Neutrophil (primary cell): ENCODE measurements around the gene DBNL.

Experiments used
- H3K27ac ChIP-seq: fragments of 200-600 bp; sonication (generic); 2 replicates; pipeline ENCODE4 v1.5.1; 2016; ENCODE audit warnings: mild to moderate bottlenecking, moderate library complexity
- H3K27me3 ChIP-seq: fragments of 200-600 bp; sonication (generic); 2 replicates; pipeline ENCODE4 v1.6.0; 2016; ENCODE audit warnings: mild to moderate bottlenecking
- H3K36me3 ChIP-seq: fragments of 200-600 bp; sonication (generic); 2 replicates; pipeline ENCODE4 v1.5.1; 2017
- H3K4me1 ChIP-seq, 2 experiments: fragments of 200-600 bp in 1 of 2; sonication (generic) in 1 of 2; 1 replicate in 1 of 2; 2 replicates in 1 of 2; pipeline versions ENCODE4 v1.5.1 to v1.6.1; 2013 to 2016; ENCODE audit warnings: low read depth in 1 of 2, low read length in 1 of 2, mild to moderate bottlenecking in 1 of 2, moderate library complexity in 1 of 2; ENCODE audit not compliant: control insufficient read depth in 1 of 2, insufficient read depth in 1 of 2
- H3K4me3 ChIP-seq, 2 experiments: fragments of 200-600 bp in 1 of 2; sonication (generic) in 1 of 2; 1 replicate in 1 of 2; 2 replicates in 1 of 2; pipeline ENCODE4 v1.5.1; 2013 to 2016; ENCODE audit warnings: low read depth in 1 of 2, low read length in 1 of 2, mild to moderate bottlenecking in 1 of 2, moderate library complexity in 1 of 2
- H3K9me3 ChIP-seq: fragments of 200-600 bp; sonication (generic); 2 replicates; pipeline ENCODE4 v1.5.1; 2016
- TF ChIP-seq, protein P1 (sequence below): fragments of 200-600 bp; sonication (generic); IDR thresholded peaks from 2 replicates; pipeline ENCODE4 v1.5.1; 2016; ENCODE audit warnings: antibody characterized with exemption

Gene DBNL

DNA sequence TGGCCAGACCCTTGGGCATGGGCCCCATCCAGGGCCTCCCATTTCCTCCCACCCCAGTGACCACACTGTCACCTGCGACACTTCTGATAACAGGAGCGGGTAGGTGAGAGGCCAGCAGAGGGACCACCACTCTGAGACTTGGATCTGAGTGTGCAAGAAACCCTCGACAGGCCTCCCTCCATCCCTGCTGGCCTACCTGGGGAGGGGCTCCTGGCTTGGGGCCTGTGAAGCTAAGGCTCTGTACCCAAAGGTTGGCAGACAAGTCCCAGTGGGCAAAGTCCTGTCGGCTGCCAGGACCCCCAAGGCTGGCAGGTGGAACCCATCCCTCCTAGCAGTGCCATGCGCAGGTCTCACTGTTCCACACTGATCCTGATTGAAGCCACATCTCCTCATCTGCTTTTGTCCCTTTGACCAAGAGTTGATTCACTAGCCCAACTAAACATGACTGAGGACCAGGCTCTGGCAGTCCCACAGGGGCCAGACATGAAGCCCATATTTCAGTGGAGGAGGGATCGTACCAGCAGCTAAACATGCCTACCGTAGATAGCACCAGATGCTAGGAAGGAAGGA, 22.1 kb downstream of the DBNL start:
- H3K4me1 ChIP-seq: peaks cover 0 to 6% of the 10 kb centered on the region in 2 experiments
- no peak overlapping the region for H3K4me3 ChIP-seq
- H3K27me3 ChIP-seq: no peaks in the 10 kb centered on the region
- TF ChIP-seq, protein P1, sequence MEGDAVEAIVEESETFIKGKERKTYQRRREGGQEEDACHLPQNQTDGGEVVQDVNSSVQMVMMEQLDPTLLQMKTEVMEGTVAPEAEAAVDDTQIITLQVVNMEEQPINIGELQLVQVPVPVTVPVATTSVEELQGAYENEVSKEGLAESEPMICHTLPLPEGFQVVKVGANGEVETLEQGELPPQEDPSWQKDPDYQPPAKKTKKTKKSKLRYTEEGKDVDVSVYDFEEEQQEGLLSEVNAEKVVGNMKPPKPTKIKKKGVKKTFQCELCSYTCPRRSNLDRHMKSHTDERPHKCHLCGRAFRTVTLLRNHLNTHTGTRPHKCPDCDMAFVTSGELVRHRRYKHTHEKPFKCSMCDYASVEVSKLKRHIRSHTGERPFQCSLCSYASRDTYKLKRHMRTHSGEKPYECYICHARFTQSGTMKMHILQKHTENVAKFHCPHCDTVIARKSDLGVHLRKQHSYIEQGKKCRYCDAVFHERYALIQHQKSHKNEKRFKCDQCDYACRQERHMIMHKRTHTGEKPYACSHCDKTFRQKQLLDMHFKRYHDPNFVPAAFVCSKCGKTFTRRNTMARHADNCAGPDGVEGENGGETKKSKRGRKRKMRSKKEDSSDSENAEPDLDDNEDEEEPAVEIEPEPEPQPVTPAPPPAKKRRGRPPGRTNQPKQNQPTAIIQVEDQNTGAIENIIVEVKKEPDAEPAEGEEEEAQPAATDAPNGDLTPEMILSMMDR: no peak
- H3K27ac ChIP-seq: peak overlapping the region; percentile 54
- peaks cover 32% of the 10 kb centered on the region for H3K36me3 ChIP-seq
- no peaks in the 10 kb centered on the region for H3K9me3 ChIP-seq

DNA sequence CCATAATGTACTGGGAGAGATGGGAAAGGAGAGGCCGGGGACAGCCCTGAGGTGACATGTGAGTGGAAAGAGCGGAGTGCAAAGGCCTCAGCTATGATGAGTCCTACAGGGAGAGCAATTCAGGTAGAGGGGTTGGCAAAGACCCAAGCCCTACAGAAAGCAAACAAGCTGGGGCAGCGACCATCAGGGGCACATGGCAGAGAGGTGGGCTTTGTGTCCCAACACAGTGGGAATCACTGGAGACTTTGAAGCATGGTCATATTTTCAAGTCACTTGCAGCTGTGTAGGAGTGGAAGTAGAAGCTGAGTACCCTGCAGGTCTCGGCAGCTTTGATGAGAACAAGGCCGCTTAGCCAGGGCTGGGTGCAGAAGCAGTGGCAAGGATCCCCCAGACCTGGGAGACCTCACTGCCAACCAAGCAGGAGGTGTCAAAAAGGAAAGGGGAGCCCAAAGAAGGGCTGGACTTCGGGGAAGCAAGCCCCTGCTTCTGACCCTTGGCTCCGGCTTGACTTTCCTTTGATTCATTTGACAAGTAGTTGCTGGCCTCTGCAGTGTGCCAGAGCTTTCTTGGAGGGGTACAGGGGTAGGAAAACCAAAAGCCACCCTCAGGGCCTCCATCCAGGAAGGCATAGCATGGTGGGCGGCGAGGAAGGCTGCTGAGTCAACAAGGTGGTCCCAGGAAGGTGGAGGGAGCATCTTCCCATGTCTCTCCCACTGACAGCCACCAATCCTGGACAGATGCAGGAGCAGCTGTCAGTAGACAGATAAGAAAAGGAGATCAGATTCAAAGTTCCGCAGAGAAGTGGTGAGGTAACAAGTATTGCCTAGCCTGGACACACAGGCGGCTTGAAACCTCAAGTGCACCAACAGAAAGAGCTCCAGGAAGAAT, 22.8 kb downstream of the DBNL start:
- H3K9me3 ChIP-seq: no peaks in the 10 kb centered on the region
- H3K27ac ChIP-seq: peak overlapping the region; percentile 54
- TF ChIP-seq, protein P1: no peak

DNA sequence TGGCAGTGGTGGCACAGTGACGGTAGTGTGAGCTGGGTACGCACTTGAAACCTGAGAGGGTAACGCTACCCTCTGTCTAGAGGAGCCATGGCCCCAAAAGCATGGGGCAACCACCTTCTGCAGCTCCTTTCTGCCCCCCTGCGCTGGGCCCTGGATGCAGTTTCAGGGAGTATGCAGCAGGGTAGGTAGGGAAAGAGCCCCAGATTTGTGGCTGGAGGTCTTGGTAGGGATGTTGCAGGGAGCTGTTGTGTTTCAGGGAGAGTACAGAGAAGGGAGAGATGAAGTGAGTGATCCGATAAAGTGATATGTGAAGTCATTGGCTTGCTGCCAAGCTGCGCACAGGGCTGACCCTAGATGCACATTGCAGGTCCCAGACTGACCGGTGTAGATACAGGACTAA, 23.6 kb downstream of the DBNL start:
- Histone ChIP-seq H3K36me3 (peaks cover 23% of the 10 kb centered on the region), H3K4me1 (peaks cover under 1 to 8% of the 10 kb centered on the region in 2 experiments), H3K4me3 (no peak overlapping the region), H3K27me3 (no peaks in the 10 kb centered on the region), H3K9me3 (no peaks in the 10 kb centered on the region), H3K27ac (no peak overlapping the region)
- TF ChIP-seq, protein P1: no peak

More for the DNA sequence above, 22.8 kb downstream of the DBNL start:
- peaks cover 0 to 6% of the 10 kb centered on the region in 2 experiments for H3K4me1 ChIP-seq
- no peaks in the 10 kb centered on the region for H3K27me3 ChIP-seq
- H3K36me3 ChIP-seq: peaks cover 24% of the 10 kb centered on the region
- H3K4me3 ChIP-seq: no peak overlapping the region

DNA sequence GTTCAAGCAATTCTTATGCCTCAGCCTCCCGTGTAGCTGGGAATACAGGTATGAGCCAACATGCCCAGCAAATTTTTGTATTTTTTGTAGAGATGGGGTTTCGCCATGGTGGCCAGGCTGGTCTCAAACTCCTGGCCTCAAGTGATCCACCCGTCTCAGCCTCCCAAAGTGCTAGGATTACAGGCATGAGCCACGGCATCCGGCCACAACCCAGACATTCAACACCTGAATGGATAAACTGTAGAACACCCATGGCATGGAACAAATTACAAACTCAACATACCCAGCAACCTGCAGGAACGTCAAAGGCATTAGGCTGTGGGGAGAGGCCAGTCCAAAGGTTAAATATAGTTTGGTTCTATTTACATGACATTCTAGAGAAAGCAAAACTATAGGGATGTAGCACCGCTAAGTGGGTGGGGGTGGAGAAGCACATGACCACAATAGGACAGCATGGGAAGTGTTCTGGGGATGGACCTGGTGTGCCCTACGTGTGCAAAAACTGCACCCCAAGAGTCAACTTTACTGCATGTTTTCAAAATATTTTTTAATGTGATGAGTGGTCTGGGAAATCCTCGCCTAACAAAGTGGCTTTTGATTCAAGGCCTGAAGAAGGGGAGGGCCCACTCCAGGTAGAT, 27.3 kb downstream of the DBNL start:
- Histone ChIP-seq H3K27ac (peak overlapping the region; percentile 94), H3K4me1 (peaks cover 25 to 27% of the 10 kb centered on the region in 2 experiments), H3K36me3 (peaks cover 34% of the 10 kb centered on the region), H3K9me3 (no peaks in the 10 kb centered on the region), H3K4me3 (no peak overlapping the region), H3K27me3 (no peaks in the 10 kb centered on the region)
- TF ChIP-seq, protein P1: no peak

DNA sequence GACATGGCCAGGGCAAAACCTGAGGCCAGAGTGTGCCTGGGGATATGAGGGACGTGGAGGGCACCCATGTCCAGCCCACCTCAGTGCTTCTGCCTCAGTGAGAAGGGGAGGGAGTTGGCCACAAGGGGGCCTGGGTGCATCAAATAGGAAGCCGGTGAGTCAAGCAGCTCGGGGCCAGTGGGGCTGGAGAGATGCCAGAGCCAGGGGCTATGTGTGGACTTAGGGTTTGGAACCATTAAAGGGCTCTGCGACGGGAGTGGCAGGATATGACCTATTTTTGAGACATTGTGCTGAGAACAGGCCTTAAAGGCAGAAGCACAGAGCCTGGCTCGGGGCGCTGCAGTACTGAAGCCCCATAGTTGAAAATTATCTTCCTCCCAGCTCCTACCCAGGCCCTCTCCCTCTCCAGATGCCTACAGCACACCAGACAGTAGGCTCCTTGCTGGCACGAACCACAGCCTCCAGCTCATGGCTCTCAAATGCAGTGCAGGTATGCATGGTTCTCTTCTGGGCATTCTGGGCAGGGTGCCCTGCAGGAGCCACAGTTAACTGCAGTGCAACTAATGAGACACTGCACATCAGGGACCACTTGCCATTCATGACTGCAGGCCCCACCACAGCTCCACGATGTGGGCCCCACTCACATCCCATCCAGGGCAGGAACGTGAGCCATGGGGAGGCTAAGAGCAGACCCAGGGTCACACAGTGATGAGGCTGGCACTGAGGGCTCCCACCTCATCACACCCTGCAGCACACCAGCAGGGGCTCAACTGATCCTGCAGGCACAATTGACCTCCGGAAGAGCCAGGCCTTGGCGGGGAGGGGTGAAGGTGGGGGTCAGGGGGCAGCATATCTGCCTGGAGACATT, 28.1 kb downstream of the DBNL start:
- TF ChIP-seq, protein P1: no peak
- H3K27me3 ChIP-seq: no peaks in the 10 kb centered on the region
- H3K36me3 ChIP-seq: peaks cover 42% of the 10 kb centered on the region
- no peaks in the 10 kb centered on the region for H3K9me3 ChIP-seq
- peaks cover 25 to 27% of the 10 kb centered on the region in 2 experiments for H3K4me1 ChIP-seq
- peak overlapping the region; percentile 94 for H3K27ac ChIP-seq
- H3K4me3 ChIP-seq: no peak overlapping the region
